K562 (cell line): ENCODE measurements around the gene CXCL5. TPM values are rescaled to one million over a fixed set of nuclear protein-coding genes. Genes with fewer than 3 reads are reported as not detected.

Experiments
- ARID3A ChIP-seq: IDR thresholded peaks from 2 replicates; pipeline ENCODE4 v1.6.1; 2012; ENCODE audit warnings: low read depth, low read length, improper control_type of control experiment, borderline replicate concordance
- ATF3 ChIP-seq, 2 experiments: fragments of 450-650 bp in 1 of 2; sonication (generic) in 1 of 2; formaldehyde crosslinking in 1 of 2; IDR thresholded peaks in 1 of 2; conservative IDR thresholded peaks in 1 of 2; 2 replicates each; pipeline versions ENCODE4 v1.6.1 to v1.8.1; 2016 to 2023; ENCODE audit warnings: mild to moderate bottlenecking in 2 of 2, moderate library complexity in 2 of 2, inconsistent platforms in 1 of 2, missing genetic modification reagents in 1 of 2
- ATF7 ChIP-seq: fragments of 450-650 bp; IDR thresholded peaks from 2 replicates; pipeline ENCODE4 v1.7.1; 2014; ENCODE audit warnings: mild to moderate bottlenecking, moderate library complexity
- BRCA1 ChIP-seq, 2 experiments: fragments of 450-650 bp in 1 of 2; sonication (generic) in 1 of 2; formaldehyde crosslinking in 1 of 2; IDR thresholded peaks; 2 replicates each; pipeline versions ENCODE4 v1.5.0 to v1.6.1; 2017 to 2020; ENCODE audit warnings: mild to moderate bottlenecking in 1 of 2, missing genetic modification reagents in 1 of 2
- BRD9 ChIP-seq: fragments of 450-650 bp; IDR thresholded peaks from 2 replicates; pipeline ENCODE4 v1.6.1; 2018; ENCODE audit warnings: low read depth; ENCODE audit not compliant: partially characterized antibody
- C11orf30 ChIP-seq: fragments of 450-650 bp; IDR thresholded peaks from 2 replicates; pipeline ENCODE4 v1.6.1; 2016; ENCODE audit warnings: low read depth, mild to moderate bottlenecking
- CBX3 ChIP-seq, 2 experiments: IDR thresholded peaks; 1 replicate in 1 of 2; 2 replicates in 1 of 2; pipeline ENCODE4 v1.6.1; 2012; ENCODE audit warnings: inconsistent platforms in 2 of 2, low read length in 2 of 2, borderline replicate concordance in 1 of 2, control low read depth in 1 of 2
- CC2D1A ChIP-seq: fragments of 450-650 bp; IDR thresholded peaks from 2 replicates; pipeline ENCODE4 v1.6.1; 2017; ENCODE audit warnings: mild to moderate bottlenecking
- CCAR2 ChIP-seq: fragments of 200-400 bp; formaldehyde crosslinking; IDR thresholded peaks from 2 replicates; pipeline ENCODE4 v1.6.1; 2017; ENCODE audit warnings: mild to moderate bottlenecking, low read depth, low read length
- ETV1 ChIP-seq: fragments of 450-650 bp; conservative IDR thresholded peaks from 2 replicates; pipeline ENCODE4 v1.6.1; 2016; ENCODE audit warnings: missing genetic modification characterization, control low read depth, low read depth, missing compliant biosample characterization
- ETV6 ChIP-seq, 3 experiments: fragments of 150-350 bp in 1 of 3; sonication (generic) in 1 of 3; formaldehyde crosslinking in 1 of 3; IDR thresholded peaks; 2 replicates each; pipeline versions ENCODE4 v1.6.1 to v1.8.0; 2014 to 2022; ENCODE audit warnings: borderline replicate concordance in 2 of 3, low read depth in 2 of 3, antibody characterized with exemption in 1 of 3, low read length in 1 of 3, mild to moderate bottlenecking in 1 of 3, missing genetic modification reagents in 1 of 3
- EWSR1 ChIP-seq: fragments of 450-650 bp; IDR thresholded peaks from 2 replicates; pipeline ENCODE4 v1.6.1; 2018; ENCODE audit warnings: borderline replicate concordance, mild to moderate bottlenecking, low read depth, moderate library complexity; ENCODE audit not compliant: partially characterized antibody
- KDM4B ChIP-seq, 2 experiments: fragments of 450-650 bp in 1 of 2; sonication (generic) in 1 of 2; IDR thresholded peaks; 2 replicates each; pipeline ENCODE4 v1.6.1; 2016 to 2017; ENCODE audit warnings: borderline replicate concordance in 2 of 2, antibody characterized with exemption in 1 of 2, low read depth in 1 of 2, mild to moderate bottlenecking in 1 of 2
- MAFK ChIP-seq: IDR thresholded peaks from 2 replicates; pipeline ENCODE4 v1.6.1; 2011; ENCODE audit warnings: low read length, improper control_type of control experiment
- MYC ChIP-seq, 2 experiments: fragments of 250-450 bp in 1 of 2; sonication (Bioruptor Pico) in 1 of 2; IDR thresholded peaks; 2 replicates each; pipeline versions ENCODE4 v1.5.1 to v1.6.1; 2012 to 2021; ENCODE audit warnings: low read depth in 2 of 2, borderline replicate concordance in 1 of 2, improper control_type of control experiment in 1 of 2, low read length in 1 of 2, mild to moderate bottlenecking in 1 of 2, moderate library complexity in 1 of 2
- POLR2H ChIP-seq: IDR thresholded peaks from 2 replicates; pipeline ENCODE4 v1.6.1; 2016; ENCODE audit warnings: missing genetic modification characterization, low read depth, mild to moderate bottlenecking, control low read depth, missing compliant biosample characterization, moderate library complexity
- POLR3G ChIP-seq: IDR thresholded peaks from 2 replicates; pipeline ENCODE4 v1.6.1; 2011; ENCODE audit not compliant: insufficient read length, insufficient replicate concordance; ENCODE audit errors: extremely low read depth
- RFX1 ChIP-seq: fragments of 450-650 bp; IDR thresholded peaks from 2 replicates; pipeline ENCODE4 v1.6.1; 2016; ENCODE audit warnings: mild to moderate bottlenecking, moderate library complexity
- SOX6 ChIP-seq: fragments of 450-650 bp; IDR thresholded peaks from 2 replicates; pipeline ENCODE4 v1.6.1; 2014; ENCODE audit warnings: mild to moderate bottlenecking
- TRIM24 ChIP-seq, 2 experiments: fragments of 450-650 bp; IDR thresholded peaks; 2 replicates each; pipeline ENCODE4 v1.6.1; 2016
- ZNF146 ChIP-seq: IDR thresholded peaks from one replicate; pipeline ENCODE4 v1.6.1; 2018; ENCODE audit warnings: missing compliant biosample characterization; ENCODE audit not compliant: unreplicated experiment
- ZNF175 ChIP-seq: fragments of 200-800 bp; sonication (Bioruptor generic); IDR thresholded peaks from 2 replicates; pipeline ENCODE4 v1.6.1; 2016; ENCODE audit warnings: low read depth, mild to moderate bottlenecking, missing genetic modification characterization, missing compliant biosample characterization
- ZNF583 ChIP-seq: fragments of 250-450 bp; sonication (Bioruptor Pico); IDR thresholded peaks from 2 replicates; pipeline ENCODE4 v1.4.0; 2020
- polyA plus RNA-seq, 8 experiments: library from polyadenylated mRNA; depleted of rRNA in 4 of 8; stranded (reverse) in 5 of 8; unstranded in 3 of 8; fragments of >200 nt; fragmentation: Nextera tagmentation in 2 of 8; fragmentation: Illumina TruSeq in 1 of 8; extraction: Ambion mirVana in 2 of 8; extraction: Trizol in 1 of 8; gene quantifications; 2 replicates each; pipeline versions ENCODE4 v1.2.1 to v1.2.3, GENCODE V29; 2011 to 2014; ENCODE audit warnings: inconsistent platforms in 1 of 8, missing spikeins in 1 of 8
- total RNA-seq, 7 experiments: library from RNA; depleted of rRNA in 6 of 7; stranded (reverse); fragments of >200 nt in 6 of 7; fragmentation: Illumina TruSeq in 2 of 7; extraction: Trizol in 2 of 7; gene quantifications; 2 replicates each; pipeline versions ENCODE4 v1.2.1 to v1.2.3, GENCODE V29; 2011 to 2021; ENCODE audit warnings: low replicate concordance in 1 of 7

Gene CXCL5
- total and polyA plus RNA-seq, 9 of the 15 experiments (the other 6 are each of a cell fraction or from before 2014, with no cell fraction given): not detected

- TF ChIP-seq EWSR1: no peak
- TF ChIP-seq ZNF583 (CRISPR knock-in tag): no peak
- peak; percentile 79 for TF ChIP-seq POLR2H (tag)
- TF ChIP-seq ETV6 (IDR thresholded peaks at IDR 0.05; ENCODE audit: borderline replicate concordance in 1 of 2, low read depth in 2 of 2, low read length in 1 of 2): peak in 1 of 2 experiments; percentile 39; a peak in 1 of 4 replicates
- TF ChIP-seq ETV6 (CRISPR knock-in tag; IDR thresholded peaks at IDR 0.05; ENCODE audit: borderline replicate concordance): no peak
- TF ChIP-seq ZNF146: no peak
- 0 out of 2 replicates have a peak, but pooled peaks have one; percentile 52 for TF ChIP-seq ARID3A
- peak; percentile 53; the same call in 1 of the 2 replicates for TF ChIP-seq ATF7
- TF ChIP-seq BRCA1 (IDR thresholded peaks at IDR 0.05): no peak
- no peak for TF ChIP-seq BRCA1 (CRISPR knock-in tag; IDR thresholded peaks at IDR 0.05)
- no peak for TF ChIP-seq RFX1
- 0 out of 3 replicates have a peak, but pooled peaks of 1 of the 2 experiments have one; percentile 14 for TF ChIP-seq CBX3 (IDR thresholded peaks at IDR 0.05; ENCODE audit: borderline replicate concordance in 1 of 2, low read length in 2 of 2)
- TF ChIP-seq ETV1 (tag): 0 out of 2 replicates have a peak, but pooled peaks have one; percentile 20
- TF ChIP-seq POLR3G: no peak
- TF ChIP-seq MAFK: peak; percentile 70; the same call in 1 of the 2 replicates
- no peak for TF ChIP-seq CCAR2
- TF ChIP-seq TRIM24 (IDR thresholded peaks at IDR 0.05): peak; percentile 84 to 90
- peak; percentile 27; the same call in 1 of the 2 replicates for TF ChIP-seq CC2D1A
- peak; percentile 46; the same call in 1 of the 2 replicates for TF ChIP-seq MYC (IDR thresholded peaks at IDR 0.05; ENCODE audit: low read depth, low read length)
- no peak for TF ChIP-seq MYC (CRISPR knock-in tag; IDR thresholded peaks at IDR 0.05; ENCODE audit: borderline replicate concordance, low read depth)
- peak; percentile 63; the same call in 1 of the 2 replicates for TF ChIP-seq ZNF175
- peak; percentile 84 for TF ChIP-seq C11orf30
- TF ChIP-seq ATF3 (IDR thresholded peaks at IDR 0.05): peak; percentile 82
- no peak for TF ChIP-seq ATF3 (CRISPR knock-in tag; conservative IDR thresholded peaks at IDR 0.05)
- peak; percentile 26 for TF ChIP-seq BRD9
- TF ChIP-seq SOX6: peak; percentile 95
- TF ChIP-seq KDM4B (IDR thresholded peaks at IDR 0.05; ENCODE audit: borderline replicate concordance in 2 of 2, low read depth in 1 of 2): no peak
Measured at GRCh38 chr4:73990988-73991741, 7.3 kb downstream of the CXCL5 start (continued).
